ENCODE results near the gene TMEM92. TPM values are rescaled to one million over a fixed set of nuclear protein-coding genes. Genes with fewer than 3 reads are reported as not detected.

The TMEM92 gene
- total RNA-seq, 2 donors from 2014 or later, result 0.28 to 1.4 TPM

GRCh38 chr17:50317121-50317520 is 42.9 kb downstream of the TMEM92 start:
- TF ChIP-seq CTCF (IDR thresholded peaks at IDR 0.05), result no peak
- H3K4me3 ChIP-seq, result no peak overlapping the region

GRCh38 chr17:50318501-50319285 is 44.4 kb downstream of the TMEM92 start:
- no peak overlapping the region for H3K4me3 ChIP-seq
- no peaks in the 10 kb centered on the region for H3K27me3 ChIP-seq (replicated peaks; ENCODE audit: insufficient read depth)
- DNase-seq (ENCODE audit: low spot score) (no peak), ATAC-seq (ENCODE audit: insufficient number of reproducible peaks, low FRiP score, low read depth) (no peak)
- no peaks in the 10 kb centered on the region for H3K36me3 ChIP-seq
- no peak overlapping the region for H3K27ac ChIP-seq
- no peak for TF ChIP-seq CTCF (IDR thresholded peaks at IDR 0.05)
- no peaks in the 10 kb centered on the region for H3K9me3 ChIP-seq
- H3K4me1 ChIP-seq (ENCODE audit: control insufficient read depth in 1 of 2, low read depth in 2 of 2), result no peaks in the 10 kb centered on the region

More at GRCh38 chr17:50317121-50317520, 42.9 kb downstream of the TMEM92 start:
- H3K36me3 ChIP-seq, result no peaks in the 10 kb centered on the region
- no peak for ATAC-seq (ENCODE audit: insufficient number of reproducible peaks, low FRiP score, low read depth)
- no peaks in the 10 kb centered on the region for H3K27me3 ChIP-seq (replicated peaks; ENCODE audit: insufficient read depth)
- H3K4me1 ChIP-seq (ENCODE audit: control insufficient read depth in 1 of 2, low read depth in 2 of 2), result no peaks in the 10 kb centered on the region
- DNase-seq (ENCODE audit: low spot score), result no peak
- H3K9me3 ChIP-seq, result no peaks in the 10 kb centered on the region
- no peak overlapping the region for H3K27ac ChIP-seq

GRCh38 chr17:50319306-50320004 is 45.2 kb downstream of the TMEM92 start:
- ATAC-seq (ENCODE audit: insufficient number of reproducible peaks, low FRiP score, low read depth), result no peak
- DNase-seq (ENCODE audit: low spot score), result no peak
- H3K27ac ChIP-seq, result no peak overlapping the region

GRCh38 chr17:50322271-50322670 is 48.0 kb downstream of the TMEM92 start:
- Histone ChIP-seq H3K4me1 (ENCODE audit: control insufficient read depth in 1 of 2, low read depth in 2 of 2) (no peaks in the 10 kb centered on the region), H3K9me3 (no peaks in the 10 kb centered on the region), H3K4me3 (no peak overlapping the region), H3K36me3 (no peaks in the 10 kb centered on the region), H3K27ac (no peak overlapping the region), H3K27me3 (replicated peaks; ENCODE audit: insufficient read depth) (no peaks in the 10 kb centered on the region)
- ATAC-seq (ENCODE audit: insufficient number of reproducible peaks, low FRiP score, low read depth) (no peak), DNase-seq (ENCODE audit: low spot score) (no peak)
- no peak for TF ChIP-seq CTCF (IDR thresholded peaks at IDR 0.05)

More at GRCh38 chr17:50319306-50320004, 45.2 kb downstream of the TMEM92 start:
- Histone ChIP-seq H3K9me3 (no peaks in the 10 kb centered on the region), H3K36me3 (no peaks in the 10 kb centered on the region), H3K27me3 (replicated peaks; ENCODE audit: insufficient read depth) (no peaks in the 10 kb centered on the region), H3K4me3 (no peak overlapping the region), H3K4me1 (ENCODE audit: control insufficient read depth in 1 of 2, low read depth in 2 of 2) (no peaks in the 10 kb centered on the region)
- no peak for TF ChIP-seq CTCF (IDR thresholded peaks at IDR 0.05)

- Histone ChIP-seq H3K27me3 (replicated peaks; ENCODE audit: insufficient read depth) (no peaks in the 10 kb centered on the region), H3K4me1 (ENCODE audit: control insufficient read depth in 1 of 2, low read depth in 2 of 2) (no peaks in the 10 kb centered on the region), H3K4me3 (no peak overlapping the region), H3K27ac (no peak overlapping the region), H3K9me3 (no peaks in the 10 kb centered on the region), H3K36me3 (no peaks in the 10 kb centered on the region)
- DNase-seq (ENCODE audit: low spot score) (no peak), ATAC-seq (ENCODE audit: insufficient number of reproducible peaks, low FRiP score, low read depth) (no peak)
- no peak for TF ChIP-seq CTCF (IDR thresholded peaks at IDR 0.05)
These were observed 48.8 kb downstream of the TMEM92 start for GRCh38 chr17:50323060-50323459.

Measured in thoracic aorta (tissue), 2 donors.